ENCODE measurements around the gene IL25. TPM values are rescaled to one million over a fixed set of nuclear protein-coding genes. Genes with fewer than 3 reads are reported as not detected.

The IL25 gene
- total RNA-seq, 1 donor from 2014 or later, result not detected

DNA sequence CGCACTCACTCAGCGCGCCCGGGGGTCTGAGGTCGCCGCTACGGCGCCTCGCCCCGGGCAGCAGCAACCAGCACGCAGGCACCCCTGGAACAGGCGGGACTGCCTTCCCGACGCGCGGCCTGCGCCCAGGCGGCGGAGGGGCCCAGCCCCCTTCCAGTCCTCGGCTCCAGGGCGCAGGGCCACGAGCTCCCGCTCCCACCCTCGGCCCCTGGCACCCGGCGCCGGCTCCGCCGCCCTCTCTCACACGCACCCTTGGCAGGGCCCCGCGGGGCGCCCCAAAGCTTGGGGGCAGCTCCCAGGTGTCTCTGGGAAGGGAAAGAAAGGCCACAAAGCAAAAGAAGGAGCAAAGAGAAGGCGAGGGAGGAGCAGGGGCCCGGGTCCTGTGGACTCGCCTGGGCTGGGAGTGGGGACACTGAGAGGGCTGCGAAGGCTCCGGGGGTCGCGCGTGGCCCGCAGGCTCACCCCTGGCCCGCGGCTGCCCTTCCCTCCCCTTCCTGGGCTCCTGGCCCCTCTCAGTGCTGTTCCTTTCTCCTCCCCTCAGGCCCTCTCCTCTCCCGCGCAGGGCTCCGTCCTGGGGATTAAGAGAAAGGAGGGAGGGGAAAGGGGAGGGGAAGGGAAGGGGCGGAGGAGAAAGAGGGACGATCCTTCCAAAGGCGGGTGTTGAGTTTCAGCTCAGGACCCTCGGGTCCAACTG is 6.7 kb upstream of the IL25 start:
- DNase-seq (ENCODE audit: low spot score), result peak; percentile 45
- H3K9me3 Mint-ChIP-seq (ENCODE audit: unreplicated experiment), result no peaks in the 10 kb centered on the region
- H3K27me3 Mint-ChIP-seq (ENCODE audit: unreplicated experiment), result peaks cover 20% of the 10 kb centered on the region
- peaks cover 26% of the 10 kb centered on the region for H3K4me1 Mint-ChIP-seq (ENCODE audit: unreplicated experiment)
- H3K27ac Mint-ChIP-seq (ENCODE audit: unreplicated experiment), result no peak overlapping the region
- no peak overlapping the region for H3K4me3 Mint-ChIP-seq (ENCODE audit: unreplicated experiment)
- peaks cover 6% of the 10 kb centered on the region for H3K36me3 Mint-ChIP-seq (ENCODE audit: low read depth, unreplicated experiment)
- TF ChIP-seq, protein P1, sequence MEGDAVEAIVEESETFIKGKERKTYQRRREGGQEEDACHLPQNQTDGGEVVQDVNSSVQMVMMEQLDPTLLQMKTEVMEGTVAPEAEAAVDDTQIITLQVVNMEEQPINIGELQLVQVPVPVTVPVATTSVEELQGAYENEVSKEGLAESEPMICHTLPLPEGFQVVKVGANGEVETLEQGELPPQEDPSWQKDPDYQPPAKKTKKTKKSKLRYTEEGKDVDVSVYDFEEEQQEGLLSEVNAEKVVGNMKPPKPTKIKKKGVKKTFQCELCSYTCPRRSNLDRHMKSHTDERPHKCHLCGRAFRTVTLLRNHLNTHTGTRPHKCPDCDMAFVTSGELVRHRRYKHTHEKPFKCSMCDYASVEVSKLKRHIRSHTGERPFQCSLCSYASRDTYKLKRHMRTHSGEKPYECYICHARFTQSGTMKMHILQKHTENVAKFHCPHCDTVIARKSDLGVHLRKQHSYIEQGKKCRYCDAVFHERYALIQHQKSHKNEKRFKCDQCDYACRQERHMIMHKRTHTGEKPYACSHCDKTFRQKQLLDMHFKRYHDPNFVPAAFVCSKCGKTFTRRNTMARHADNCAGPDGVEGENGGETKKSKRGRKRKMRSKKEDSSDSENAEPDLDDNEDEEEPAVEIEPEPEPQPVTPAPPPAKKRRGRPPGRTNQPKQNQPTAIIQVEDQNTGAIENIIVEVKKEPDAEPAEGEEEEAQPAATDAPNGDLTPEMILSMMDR (IDR thresholded peaks at IDR 0.05; ENCODE audit: unreplicated experiment), result no peak

DNA sequence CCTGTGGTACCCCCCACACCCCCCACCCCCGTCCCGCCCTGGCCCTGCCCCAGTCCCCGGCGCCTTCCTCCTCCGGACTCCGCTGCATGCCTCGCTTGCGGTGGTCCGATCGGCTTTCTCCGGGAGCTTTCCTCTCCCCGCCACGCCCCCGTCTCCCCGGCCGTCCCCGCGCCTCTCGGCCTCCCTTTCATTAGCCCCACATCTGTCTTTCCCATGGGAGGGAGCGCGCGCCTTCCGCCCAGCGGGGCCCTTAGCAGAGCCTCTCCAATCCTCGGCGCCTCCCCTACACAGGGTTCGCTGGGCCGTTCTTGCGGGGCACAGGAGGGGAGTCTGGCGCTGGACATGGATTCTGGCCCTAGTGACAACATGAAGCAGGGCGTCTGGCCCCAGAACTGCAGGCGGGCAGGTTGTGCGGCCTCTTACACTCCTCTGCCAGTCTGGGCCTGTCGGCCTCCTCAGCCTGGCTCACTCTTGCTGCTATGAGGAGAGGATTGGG is 6.1 kb upstream of the IL25 start:
- H3K27me3 Mint-ChIP-seq (ENCODE audit: unreplicated experiment), result peaks cover 20% of the 10 kb centered on the region

DNA sequence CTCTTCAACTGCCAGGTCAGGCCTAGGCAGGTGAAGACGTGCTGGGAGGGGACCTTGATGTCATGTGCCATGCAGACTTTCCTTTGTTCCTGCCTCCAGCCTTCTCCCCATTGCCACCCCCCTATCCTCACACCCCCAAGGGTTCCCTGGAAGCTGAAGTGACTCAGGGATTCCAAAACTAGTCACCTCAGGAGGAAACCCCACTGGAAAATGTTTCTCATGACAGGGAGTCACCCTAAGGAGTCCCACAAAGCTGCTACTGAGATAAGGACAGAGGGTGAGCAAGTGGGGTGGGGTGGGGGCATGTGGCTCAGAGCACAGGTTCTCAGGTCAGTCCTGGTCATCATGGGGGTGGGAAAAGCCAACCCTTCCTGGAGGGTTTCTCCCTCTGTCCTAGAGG is 2.4 kb upstream of the IL25 start:
- peaks cover 15% of the 10 kb centered on the region for H3K27me3 Mint-ChIP-seq (ENCODE audit: unreplicated experiment)
- H3K27ac Mint-ChIP-seq (ENCODE audit: unreplicated experiment), result no peak overlapping the region
- DNase-seq (ENCODE audit: low spot score), result no peak
- TF ChIP-seq, protein P1 (IDR thresholded peaks at IDR 0.05; ENCODE audit: unreplicated experiment), result no peak
- H3K4me3 Mint-ChIP-seq (ENCODE audit: unreplicated experiment), result no peak overlapping the region
- H3K9me3 Mint-ChIP-seq (ENCODE audit: unreplicated experiment), result no peaks in the 10 kb centered on the region
- peaks cover 3% of the 10 kb centered on the region for H3K36me3 Mint-ChIP-seq (ENCODE audit: low read depth, unreplicated experiment)
- peaks cover 16% of the 10 kb centered on the region for H3K4me1 Mint-ChIP-seq (ENCODE audit: unreplicated experiment)

More for the DNA sequence above, 6.1 kb upstream of the IL25 start:
- H3K36me3 Mint-ChIP-seq (ENCODE audit: low read depth, unreplicated experiment), result peaks cover 3% of the 10 kb centered on the region
- no peaks in the 10 kb centered on the region for H3K9me3 Mint-ChIP-seq (ENCODE audit: unreplicated experiment)
- H3K4me3 Mint-ChIP-seq (ENCODE audit: unreplicated experiment), result peak overlapping the region; percentile 66
- peak; percentile 49 for DNase-seq (ENCODE audit: low spot score)
- peaks cover 23% of the 10 kb centered on the region for H3K4me1 Mint-ChIP-seq (ENCODE audit: unreplicated experiment)
- H3K27ac Mint-ChIP-seq (ENCODE audit: unreplicated experiment), result no peak overlapping the region
- TF ChIP-seq, protein P1 (IDR thresholded peaks at IDR 0.05; ENCODE audit: unreplicated experiment), result no peak

DNA sequence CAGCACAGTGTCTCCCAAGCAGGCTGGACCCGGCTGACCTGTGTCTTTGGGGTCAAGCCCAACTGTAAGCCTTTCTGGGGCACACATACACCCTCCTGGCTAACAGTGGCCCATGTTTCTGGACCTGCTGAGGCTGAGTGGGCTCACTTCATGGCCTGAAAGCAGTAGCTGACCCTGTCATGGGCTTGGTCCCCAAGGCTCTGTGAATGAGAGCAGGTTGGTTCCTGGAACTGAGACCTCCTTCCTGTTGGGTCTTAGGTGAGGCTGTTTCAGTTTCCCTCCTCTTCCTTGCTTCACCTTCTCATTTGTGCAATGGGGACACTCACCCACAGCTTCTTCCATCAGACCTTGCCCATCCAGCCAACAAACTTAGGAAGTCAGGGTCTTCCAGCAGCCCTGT is 744 bp upstream of the IL25 start:
- Mint-ChIP-seq H3K4me1 (ENCODE audit: unreplicated experiment) (peaks cover 11% of the 10 kb centered on the region), H3K9me3 (ENCODE audit: unreplicated experiment) (no peaks in the 10 kb centered on the region), H3K27ac (ENCODE audit: unreplicated experiment) (no peak overlapping the region), H3K36me3 (ENCODE audit: low read depth, unreplicated experiment) (peaks cover 2% of the 10 kb centered on the region), H3K4me3 (ENCODE audit: unreplicated experiment) (no peak overlapping the region), H3K27me3 (ENCODE audit: unreplicated experiment) (peaks cover 14% of the 10 kb centered on the region)
- TF ChIP-seq, protein P1 (IDR thresholded peaks at IDR 0.05; ENCODE audit: unreplicated experiment), result no peak
- DNase-seq (ENCODE audit: low spot score), result no peak

DNA sequence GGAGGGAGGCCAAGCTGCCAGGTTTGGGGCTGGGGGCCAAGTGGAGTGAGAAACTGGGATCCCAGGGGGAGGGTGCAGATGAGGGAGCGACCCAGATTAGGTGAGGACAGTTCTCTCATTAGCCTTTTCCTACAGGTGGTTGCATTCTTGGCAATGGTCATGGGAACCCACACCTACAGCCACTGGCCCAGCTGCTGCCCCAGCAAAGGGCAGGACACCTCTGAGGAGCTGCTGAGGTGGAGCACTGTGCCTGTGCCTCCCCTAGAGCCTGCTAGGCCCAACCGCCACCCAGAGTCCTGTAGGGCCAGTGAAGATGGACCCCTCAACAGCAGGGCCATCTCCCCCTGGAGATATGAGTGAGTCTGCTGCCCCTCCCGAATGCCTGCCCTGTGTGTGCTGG is 432 bp downstream of the IL25 start:
- H3K27ac Mint-ChIP-seq (ENCODE audit: unreplicated experiment), result no peak overlapping the region
- peaks cover 11% of the 10 kb centered on the region for H3K27me3 Mint-ChIP-seq (ENCODE audit: unreplicated experiment)
- DNase-seq (ENCODE audit: low spot score), result no peak
- no peaks in the 10 kb centered on the region for H3K36me3 Mint-ChIP-seq (ENCODE audit: low read depth, unreplicated experiment)
- no peak overlapping the region for H3K4me3 Mint-ChIP-seq (ENCODE audit: unreplicated experiment)
- no peaks in the 10 kb centered on the region for H3K9me3 Mint-ChIP-seq (ENCODE audit: unreplicated experiment)
- TF ChIP-seq, protein P1 (IDR thresholded peaks at IDR 0.05; ENCODE audit: unreplicated experiment), result no peak
- H3K4me1 Mint-ChIP-seq (ENCODE audit: unreplicated experiment), result peaks cover 5% of the 10 kb centered on the region
